KOPT-K1 (cell line): ENCODE measurements around the gene ITPRID1.

Experiments
- H3K27ac ChIP-seq: fragments of 200-600 bp; sonication (generic); 2 replicates; pipeline ENCODE4 v1.5.1; 2016; ENCODE audit warnings: antibody characterized with exemption, mild to moderate bottlenecking, low read depth, low read length; ENCODE audit not compliant: poor library complexity, severe bottlenecking
- H3K36me3 ChIP-seq: fragments of 200-600 bp; sonication (generic); 2 replicates; pipeline ENCODE4 v1.5.1; 2017; ENCODE audit warnings: antibody characterized with exemption, mild to moderate bottlenecking, low read length, moderate library complexity; ENCODE audit not compliant: insufficient read depth
- H3K9me3 ChIP-seq: fragments of 200-600 bp; sonication (generic); 2 replicates; pipeline ENCODE4 v1.5.1; 2017; ENCODE audit warnings: antibody characterized with exemption, low read length, mild to moderate bottlenecking; ENCODE audit not compliant: insufficient read depth, poor library complexity, severe bottlenecking

ITPRID1 gene

GRCh38 chr7:31640381-31640780, 126.5 kb downstream of the ITPRID1 start:
- no peak overlapping the region for H3K27ac ChIP-seq
- no peaks in the 10 kb centered on the region for H3K36me3 ChIP-seq
- no peaks in the 10 kb centered on the region for H3K9me3 ChIP-seq

- H3K36me3 ChIP-seq: no peaks in the 10 kb centered on the region
These were observed 128.8 kb downstream of the ITPRID1 start for GRCh38 chr7:31642681-31643115.

GRCh38 chr7:31646942-31647341, 133.1 kb downstream of the ITPRID1 start:
- Histone ChIP-seq H3K9me3 (no peaks in the 10 kb centered on the region), H3K27ac (no peak overlapping the region), H3K36me3 (no peaks in the 10 kb centered on the region)

More at GRCh38 chr7:31642681-31643115, 128.8 kb downstream of the ITPRID1 start:
- Histone ChIP-seq H3K27ac (no peak overlapping the region), H3K9me3 (no peaks in the 10 kb centered on the region)

- H3K27ac ChIP-seq: no peak overlapping the region
- H3K36me3 ChIP-seq: no peaks in the 10 kb centered on the region
- H3K9me3 ChIP-seq: no peaks in the 10 kb centered on the region
These were observed 133.6 kb downstream of the ITPRID1 start for GRCh38 chr7:31647511-31647910.

GRCh38 chr7:31648288-31648687, 134.4 kb downstream of the ITPRID1 start:
- no peak overlapping the region for H3K27ac ChIP-seq
- H3K36me3 ChIP-seq: no peaks in the 10 kb centered on the region
- no peaks in the 10 kb centered on the region for H3K9me3 ChIP-seq

GRCh38 chr7:31648880-31649279, 135.0 kb downstream of the ITPRID1 start:
- no peaks in the 10 kb centered on the region for H3K36me3 ChIP-seq
- H3K9me3 ChIP-seq: no peaks in the 10 kb centered on the region

GRCh38 chr7:31651234-31652062, 137.6 kb downstream of the ITPRID1 start:
- Histone ChIP-seq H3K36me3 (no peaks in the 10 kb centered on the region), H3K9me3 (no peaks in the 10 kb centered on the region), H3K27ac (no peak overlapping the region)

More at GRCh38 chr7:31648880-31649279, 135.0 kb downstream of the ITPRID1 start:
- no peak overlapping the region for H3K27ac ChIP-seq

GRCh38 chr7:31652063-31652326, 138.1 kb downstream of the ITPRID1 start:
- Histone ChIP-seq H3K9me3 (no peaks in the 10 kb centered on the region), H3K27ac (no peak overlapping the region), H3K36me3 (no peaks in the 10 kb centered on the region)

GRCh38 chr7:31663072-31663471, 149.2 kb downstream of the ITPRID1 start:
- H3K9me3 ChIP-seq: no peaks in the 10 kb centered on the region
- no peaks in the 10 kb centered on the region for H3K36me3 ChIP-seq
- no peak overlapping the region for H3K27ac ChIP-seq

GRCh38 chr7:31664890-31665289, 151.0 kb downstream of the ITPRID1 start:
- no peaks in the 10 kb centered on the region for H3K36me3 ChIP-seq
- H3K27ac ChIP-seq: no peak overlapping the region
- no peaks in the 10 kb centered on the region for H3K9me3 ChIP-seq

- H3K9me3 ChIP-seq: no peaks in the 10 kb centered on the region
- H3K27ac ChIP-seq: no peak overlapping the region
- no peaks in the 10 kb centered on the region for H3K36me3 ChIP-seq
These were observed 151.7 kb downstream of the ITPRID1 start for GRCh38 chr7:31665546-31665945.

GRCh38 chr7:31669461-31669860, 155.6 kb downstream of the ITPRID1 start:
- Histone ChIP-seq H3K9me3 (no peaks in the 10 kb centered on the region), H3K27ac (no peak overlapping the region), H3K36me3 (no peaks in the 10 kb centered on the region)

- Histone ChIP-seq H3K9me3 (no peaks in the 10 kb centered on the region), H3K36me3 (no peaks in the 10 kb centered on the region), H3K27ac (no peak overlapping the region)
These were observed 165.8 kb downstream of the ITPRID1 start for GRCh38 chr7:31679574-31680305.

GRCh38 chr7:31683445-31684225, 169.7 kb downstream of the ITPRID1 start:
- Histone ChIP-seq H3K9me3 (no peaks in the 10 kb centered on the region), H3K27ac (no peak overlapping the region), H3K36me3 (no peaks in the 10 kb centered on the region)
